GM12891 (cell line): ENCODE results near the gene ADGRD2.

Source experiments
- POLR2A ChIP-seq: IDR thresholded peaks from 2 replicates; pipeline ENCODE4 v1.6.1; 2011; ENCODE audit warnings: low read depth, low read length, control low read depth
- POLR2AphosphoS5 ChIP-seq: IDR thresholded peaks from 2 replicates; pipeline ENCODE4 v1.6.1; 2011; ENCODE audit warnings: low read depth, low read length, control low read depth
- SPI1 ChIP-seq: IDR thresholded peaks from 2 replicates; pipeline ENCODE4 v1.6.1; 2011; ENCODE audit warnings: low read depth, low read length, control low read depth
- TAF1 ChIP-seq: IDR thresholded peaks from 2 replicates; pipeline ENCODE4 v1.6.1; 2011; ENCODE audit warnings: low read depth, low read length, control low read depth

- TF ChIP-seq POLR2AphosphoS5 (no peak), SPI1 (no peak), TAF1 (no peak), POLR2A (no peak)
Measured at GRCh38 chr9:124428751-124429529, 21.3 kb upstream of the ADGRD2 start.
